Measurements from ENCODE around the gene FNTB. TPM values are rescaled to one million over a fixed set of nuclear protein-coding genes. Genes with fewer than 3 reads are reported as not detected.

The FNTB gene
- total and polyA plus RNA-seq, 2 of the 13 experiments (the other 11 are each of a cell fraction or from before 2014, with no cell fraction given): 23.6 to 28.5 TPM

GRCh38 chr14:64947710-64948611, 38.7 kb upstream of the FNTB start (continued):
- TF ChIP-seq ZNF205 (CRISPR knock-in tag; IDR thresholded peaks at IDR 0.05) (0 out of 2 replicates have a peak, but pooled peaks have one; percentile 20), SOX13 (IDR thresholded peaks at IDR 0.05) (no peak), SOX13 (CRISPR knock-in tag; conservative IDR thresholded peaks at IDR 0.05 in 1 of 2, IDR thresholded peaks at IDR 0.05 in 1 of 2) (peak in 1 of 2 experiments; percentile 43; a peak in 1 of 4 replicates), RFX1 (IDR thresholded peaks at IDR 0.05) (peak; percentile 60), ZMAT3 (CRISPR knock-in tag; conservative IDR thresholded peaks at IDR 0.05) (0 out of 2 replicates have a peak, but pooled peaks have one; percentile 55), SALL1 (CRISPR knock-in tag; IDR thresholded peaks at IDR 0.05) (peak; percentile 48), ARNTL (CRISPR knock-in tag; IDR thresholded peaks at IDR 0.05) (no peak), ZSCAN9 (CRISPR knock-in tag; IDR thresholded peaks at IDR 0.05; ENCODE audit: borderline replicate concordance) (0 out of 2 replicates have a peak, but pooled peaks have one; percentile 34), TCF7L2 (IDR thresholded peaks at IDR 0.05; ENCODE audit: low read depth, low read length) (no peak), SOX5 (CRISPR knock-in tag; IDR thresholded peaks at IDR 0.05; ENCODE audit: borderline replicate concordance) (peak; percentile 47; the same call in 1 of the 2 replicates), PRDM10 (CRISPR knock-in tag; IDR thresholded peaks at IDR 0.05; ENCODE audit: low read depth) (0 out of 2 replicates have a peak, but pooled peaks have one; percentile 31), DMAP1 (CRISPR knock-in tag; IDR thresholded peaks at IDR 0.05) (0 out of 2 replicates have a peak, but pooled peaks have one; percentile 54), ARNT2 (CRISPR knock-in tag; IDR thresholded peaks at IDR 0.05; ENCODE audit: low read depth) (peak; percentile 56; the same call in 1 of the 2 replicates), ARID4A (CRISPR knock-in tag; IDR thresholded peaks at IDR 0.05; ENCODE audit: borderline replicate concordance) (peak; percentile 17), CREM (IDR thresholded peaks at IDR 0.05) (peak; percentile 28; the same call in 1 of the 2 replicates), CREM (CRISPR knock-in tag; IDR thresholded peaks at IDR 0.05) (no peak), HIC2 (CRISPR knock-in tag; IDR thresholded peaks at IDR 0.05; ENCODE audit: low read depth) (peak; percentile 98)
